Mucosa of rectum (tissue), 2 donors: ENCODE measurements around the gene POLD4.

Source experiments
- H3K27ac ChIP-seq, 2 donors: one replicate each; pipeline ENCODE4 v1.7.0; 2013; ENCODE audit warnings: inconsistent platforms in 2 of 2, low read depth in 2 of 2, low read length in 2 of 2
- H3K27me3 ChIP-seq, 2 donors: one replicate each; pipeline ENCODE4 v1.7.0; 2013; ENCODE audit warnings: low read length in 2 of 2; ENCODE audit not compliant: control insufficient read depth in 2 of 2, insufficient read depth in 2 of 2
- H3K36me3 ChIP-seq, 2 donors: one replicate each; pipeline ENCODE4 v1.7.0; 2013; ENCODE audit warnings: low read length in 2 of 2; ENCODE audit not compliant: control insufficient read depth in 2 of 2, insufficient read depth in 2 of 2
- H3K4me1 ChIP-seq, 2 donors: one replicate each; pipeline ENCODE4 v1.7.0; 2013; ENCODE audit warnings: low read length in 2 of 2, mild to moderate bottlenecking in 1 of 2; ENCODE audit not compliant: control insufficient read depth in 2 of 2, insufficient read depth in 2 of 2
- H3K4me3 ChIP-seq, 2 donors: one replicate each; pipeline ENCODE4 v1.7.0; 2013; ENCODE audit warnings: low read length in 2 of 2
- H3K9ac ChIP-seq, 2 donors: one replicate each; pipeline ENCODE4 v1.7.0; 2013; ENCODE audit warnings: low read length in 2 of 2, low read depth in 1 of 2, mild to moderate bottlenecking in 1 of 2
- H3K9me3 ChIP-seq, 2 donors: one replicate each; pipeline ENCODE4 v1.7.0; 2013; ENCODE audit warnings: low read length in 2 of 2; ENCODE audit not compliant: control insufficient read depth in 2 of 2
- donor health status: healthy.
- donor health status: Normal muscosa, but diverticular disease.

The POLD4 gene

DNA sequence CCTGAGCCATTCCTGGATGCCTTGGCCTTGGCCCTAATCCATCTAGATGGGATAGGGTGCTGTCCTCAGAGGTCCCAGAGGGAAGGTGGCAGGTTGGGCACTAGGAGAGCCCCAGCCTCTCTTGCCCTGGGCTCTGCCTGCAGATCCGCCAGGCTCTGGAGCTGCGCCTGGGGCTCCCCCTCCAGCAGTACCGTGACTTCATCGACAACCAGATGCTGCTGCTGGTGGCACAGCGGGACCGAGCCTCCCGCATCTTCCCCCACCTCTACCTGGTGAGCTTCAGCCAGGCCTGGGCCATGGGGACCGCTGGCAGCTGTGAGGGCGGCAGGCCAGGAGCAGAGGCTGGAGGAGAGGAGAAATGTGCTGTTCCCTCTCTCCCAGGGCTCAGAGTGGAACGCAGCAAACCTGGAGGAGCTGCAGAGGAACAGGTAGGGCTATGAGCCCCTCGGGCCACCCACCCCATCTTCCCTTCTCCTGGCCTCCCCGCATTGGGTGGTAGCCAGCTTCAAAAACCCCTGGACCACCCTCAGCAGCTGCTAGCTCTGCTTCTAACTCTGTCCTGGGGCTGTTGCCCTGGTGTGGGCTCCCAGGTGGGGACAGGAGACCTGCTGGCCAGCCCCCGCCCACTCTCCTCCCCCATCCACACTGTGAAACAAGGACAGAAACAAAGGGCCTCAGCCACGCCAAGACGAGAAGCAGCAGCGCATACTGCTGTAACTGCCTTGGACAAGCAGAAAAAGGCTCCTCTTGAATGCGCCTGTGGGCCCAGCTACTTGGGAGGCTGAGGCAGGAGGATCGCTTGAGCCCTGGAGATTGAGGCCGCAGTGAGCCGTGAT lies 45.1 kb downstream of the POLD4 start:
- Histone ChIP-seq H3K4me1 (peaks cover 21 to 32% of the 10 kb centered on the region in 2 donors), H3K9me3 (no peaks in the 10 kb centered on the region), H3K4me3 (no peak overlapping the region), H3K27me3 (no peaks in the 10 kb centered on the region), H3K27ac (no peak overlapping the region), H3K9ac (no peak overlapping the region), H3K36me3 (peaks cover 25 to 37% of the 10 kb centered on the region in 2 donors)

- H3K9me3 ChIP-seq: no peaks in the 10 kb centered on the region
- no peaks in the 10 kb centered on the region for H3K27me3 ChIP-seq
- H3K4me1 ChIP-seq: peaks cover 15 to 28% of the 10 kb centered on the region in 2 donors
- H3K27ac ChIP-seq: no peak overlapping the region
- H3K9ac ChIP-seq: no peak overlapping the region
- no peak overlapping the region for H3K4me3 ChIP-seq
- H3K36me3 ChIP-seq: peaks cover 25 to 37% of the 10 kb centered on the region in 2 donors
These were observed 45.8 kb downstream of the POLD4 start for GRCh38 chr11:67307545-67308001.

DNA sequence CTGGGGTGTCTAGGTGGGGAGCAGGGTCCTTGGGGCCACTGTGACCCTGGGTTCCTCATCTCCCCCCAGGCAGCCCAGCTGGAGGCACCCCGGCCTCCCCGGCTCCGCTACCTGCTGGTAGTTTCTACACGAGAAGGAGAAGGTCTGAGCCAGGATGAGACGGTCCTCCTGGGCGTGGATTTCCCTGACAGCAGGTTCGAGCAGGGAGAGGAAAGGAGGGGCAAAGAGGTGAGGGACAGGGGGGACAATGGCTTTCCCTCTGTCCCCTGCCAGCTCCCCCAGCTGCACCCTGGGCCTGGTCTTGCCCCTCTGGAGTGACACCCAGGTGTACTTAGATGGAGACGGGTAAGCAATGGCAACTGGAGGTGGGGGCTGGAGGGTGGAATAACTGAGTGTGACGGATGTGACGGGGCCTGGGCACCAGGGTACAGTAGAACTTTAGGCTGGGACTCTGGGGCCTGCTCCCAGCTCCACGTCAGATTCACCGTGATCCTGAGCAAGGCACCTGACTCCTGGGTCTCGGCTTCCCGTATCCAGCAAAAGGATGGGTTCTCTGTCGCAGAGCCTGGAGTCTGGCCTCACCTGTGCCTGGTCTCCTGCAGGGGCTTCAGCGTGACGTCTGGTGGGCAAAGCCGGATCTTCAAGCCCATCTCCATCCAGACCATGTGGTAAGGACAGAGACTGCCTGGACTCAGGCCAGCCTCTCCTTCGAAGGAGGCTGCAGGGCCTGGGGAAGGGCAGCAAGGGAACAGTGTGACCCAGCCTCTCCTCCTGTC lies 46.4 kb downstream of the POLD4 start:
- Histone ChIP-seq H3K27me3 (no peaks in the 10 kb centered on the region), H3K27ac (no peak overlapping the region), H3K4me1 (peaks cover 14 to 28% of the 10 kb centered on the region in 2 donors), H3K36me3 (peaks cover 25 to 37% of the 10 kb centered on the region in 2 donors), H3K9me3 (no peaks in the 10 kb centered on the region), H3K9ac (no peak overlapping the region), H3K4me3 (no peak overlapping the region)

- Histone ChIP-seq H3K4me3 (peak overlapping the region; percentile 77 to 79), H3K27ac (no peak overlapping the region), H3K4me1 (peaks cover 15 to 27% of the 10 kb centered on the region in 2 donors), H3K27me3 (no peaks in the 10 kb centered on the region), H3K9me3 (no peaks in the 10 kb centered on the region), H3K36me3 (peaks cover 28 to 42% of the 10 kb centered on the region in 2 donors), H3K9ac (peak overlapping the region; percentile 72 to 95)
These were observed 48.7 kb downstream of the POLD4 start for GRCh38 chr11:67304511-67305113.

DNA sequence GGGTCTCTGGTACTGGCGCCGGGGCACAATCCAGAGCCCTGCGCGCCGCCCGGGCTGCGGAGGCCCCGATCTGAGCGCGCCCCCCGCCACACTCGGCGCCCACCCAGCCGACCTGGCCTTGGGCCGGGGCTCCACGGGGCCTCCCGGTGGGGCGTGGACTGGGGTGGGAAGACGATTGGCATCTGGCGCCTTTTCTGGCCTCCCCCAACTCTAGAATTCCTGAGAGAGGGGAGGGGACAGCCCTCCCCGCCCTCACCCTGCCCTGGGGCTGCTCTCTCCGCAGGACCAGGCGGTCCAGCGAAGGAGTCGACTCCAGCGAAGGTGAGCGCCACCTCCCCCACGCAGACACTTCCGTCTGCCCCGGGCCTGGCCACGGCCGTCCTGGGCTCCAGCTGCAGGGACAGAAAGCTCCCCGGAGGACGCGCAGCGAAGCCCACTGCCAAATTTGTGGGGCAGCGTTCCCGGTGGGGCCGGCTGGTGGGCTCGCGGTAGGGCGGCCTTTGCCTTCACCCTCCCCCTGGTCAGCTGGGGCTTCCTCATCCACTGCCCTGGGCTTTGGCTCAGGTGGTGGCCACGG lies 49.4 kb downstream of the POLD4 start:
- Histone ChIP-seq H3K4me3 (peak overlapping the region; percentile 77 to 79), H3K9me3 (no peaks in the 10 kb centered on the region), H3K36me3 (peaks cover 28 to 42% of the 10 kb centered on the region in 2 donors), H3K4me1 (peaks cover 15 to 27% of the 10 kb centered on the region in 2 donors), H3K27me3 (no peaks in the 10 kb centered on the region), H3K27ac (peak overlapping the region; percentile 85 to 91), H3K9ac (peak overlapping the region; percentile 72 to 95)

DNA sequence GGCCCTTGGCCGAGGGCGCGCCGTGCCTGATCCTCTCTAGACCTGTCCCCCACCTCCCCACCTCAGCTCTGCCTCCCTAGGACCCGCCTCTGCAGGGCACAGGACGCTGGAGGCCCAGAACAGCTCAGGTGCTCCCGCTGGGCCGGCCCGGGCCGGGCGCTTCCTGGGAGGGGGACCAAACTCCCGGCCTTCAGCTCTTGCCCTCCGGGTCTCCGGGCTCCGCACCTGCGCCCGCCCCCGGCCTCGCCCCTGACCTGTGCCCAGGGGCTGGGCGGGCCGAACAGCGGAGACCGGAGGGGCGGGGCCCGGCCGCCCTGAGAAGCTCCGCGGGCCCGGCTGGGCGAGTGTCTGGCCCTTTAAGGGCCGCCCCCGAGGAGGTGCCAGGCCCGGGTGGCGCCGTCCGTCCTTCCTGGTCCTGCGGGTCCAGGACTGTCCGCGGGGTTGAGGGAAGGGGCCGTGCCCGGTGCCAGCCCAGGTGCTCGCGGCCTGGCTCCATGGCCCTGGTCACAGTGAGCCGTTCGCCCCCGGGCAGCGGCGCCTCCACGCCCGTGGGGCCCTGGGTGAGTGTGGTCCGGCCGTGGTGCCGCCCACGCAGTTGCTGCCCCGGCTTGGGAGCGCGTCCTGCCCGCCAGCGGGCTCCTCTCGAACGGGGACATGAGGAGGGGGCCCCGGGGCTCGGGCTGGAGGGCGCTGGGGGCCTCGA lies 50.1 kb downstream of the POLD4 start, which contains the start of gene SSH3:
Gene SSH3 (plus strand): TSS at position 399 of the 703 bp plus-strand sequence. CDS start 96 bp downstream, at position 495.
- no peaks in the 10 kb centered on the region for H3K9me3 ChIP-seq
- peaks cover 30 to 36% of the 10 kb centered on the region in 2 donors for H3K36me3 ChIP-seq
- H3K9ac ChIP-seq: peak within 1 kb of the TSS; percentile 81 to 95
- H3K4me3 ChIP-seq: peak within 1 kb of the TSS; percentile 77 to 79
- peak within 1 kb of the TSS; percentile 86 to 91 for H3K27ac ChIP-seq
- H3K4me1 ChIP-seq: peaks cover 15 to 27% of the 10 kb centered on the region in 2 donors
- H3K27me3 ChIP-seq: no peaks in the 10 kb centered on the region

DNA sequence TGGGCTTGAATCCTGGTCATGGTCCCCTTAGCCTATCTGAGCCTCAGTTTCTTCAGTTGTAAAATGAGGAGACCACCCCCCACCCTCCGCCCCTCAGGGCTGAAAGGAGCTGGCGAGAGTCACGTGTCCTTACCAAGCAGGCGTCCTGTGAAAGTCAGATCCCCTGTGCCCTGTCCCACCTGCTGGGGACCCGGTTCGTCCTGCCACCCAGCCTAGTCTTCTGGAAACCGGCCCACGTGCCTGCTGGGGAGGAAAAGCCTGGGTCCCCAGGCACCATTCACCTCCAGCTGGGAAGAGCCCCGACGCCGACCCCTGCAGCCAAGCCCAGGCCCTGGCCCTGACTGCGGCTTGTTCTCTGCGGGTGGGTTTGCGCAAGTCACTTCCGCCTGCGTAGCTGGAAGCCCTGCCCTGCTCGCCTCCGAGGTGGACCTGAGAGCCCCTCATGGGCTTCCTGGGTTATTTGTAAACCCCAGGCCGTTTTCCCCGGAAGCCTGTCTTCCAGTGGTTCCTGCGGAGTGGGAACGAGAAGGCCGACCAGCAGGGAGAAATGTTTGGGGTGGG lies 50.7 kb downstream of the POLD4 start:
- H3K36me3 ChIP-seq: peaks cover 26 to 30% of the 10 kb centered on the region in 2 donors
- no peaks in the 10 kb centered on the region for H3K9me3 ChIP-seq
- peak overlapping the region; percentile 77 to 79 for H3K4me3 ChIP-seq
- H3K9ac ChIP-seq: peak overlapping the region; percentile 81 to 95
- H3K27me3 ChIP-seq: no peaks in the 10 kb centered on the region
- peak overlapping the region; percentile 86 to 91 for H3K27ac ChIP-seq
- H3K4me1 ChIP-seq: peaks cover 15 to 27% of the 10 kb centered on the region in 2 donors

DNA sequence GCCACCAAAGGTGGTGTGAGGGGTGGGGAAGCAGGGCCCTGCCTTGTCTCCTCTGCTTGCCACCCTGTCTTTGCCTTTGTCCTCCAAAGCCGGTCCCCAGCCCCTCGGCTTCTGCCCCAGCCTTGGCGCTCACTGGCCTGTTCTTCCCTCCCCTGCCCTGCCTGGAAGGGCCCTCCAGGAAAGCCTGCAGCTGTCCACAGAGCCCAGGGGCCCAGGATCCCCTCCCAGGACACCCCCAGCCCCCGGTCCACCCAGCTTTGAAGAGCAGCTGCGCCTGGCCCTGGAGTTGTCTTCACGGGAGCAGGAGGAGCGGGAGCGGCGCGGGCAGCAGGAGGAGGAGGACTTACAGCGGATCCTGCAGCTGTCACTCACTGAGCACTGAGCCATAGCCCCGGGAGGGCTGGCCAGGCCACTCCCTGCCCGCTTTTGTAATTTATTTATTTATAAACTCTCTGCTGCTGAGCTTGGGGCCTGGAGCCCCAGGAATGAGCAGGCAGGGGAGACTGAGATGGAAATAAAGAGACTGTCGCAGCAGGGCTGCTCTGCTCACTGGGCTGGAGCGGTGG lies 51.3 kb downstream of the POLD4 start:
- H3K36me3 ChIP-seq: peaks cover 20 to 23% of the 10 kb centered on the region in 2 donors
- peak overlapping the region; percentile 77 to 79 for H3K4me3 ChIP-seq
- no peaks in the 10 kb centered on the region for H3K9me3 ChIP-seq
- peak overlapping the region; percentile 86 to 91 for H3K27ac ChIP-seq
- peaks cover 15 to 27% of the 10 kb centered on the region in 2 donors for H3K4me1 ChIP-seq
- peak overlapping the region; percentile 81 to 95 for H3K9ac ChIP-seq
- no peaks in the 10 kb centered on the region for H3K27me3 ChIP-seq
